ENCODE measurements around the gene COL5A1.

Gene COL5A1

GRCh38 chr9:134641173-134641989 is at the start of gene COL5A1:
Gene COL5A1 (plus strand): TSS chr9:134641803. CDS start chr9:134642188, 385 bp downstream.
- peak; percentile 89 for DNase-seq

GRCh38 chr9:134592018-134592818 is 49.4 kb upstream of the COL5A1 start:
- DNase-seq: peak; percentile 28

- no peak for DNase-seq
Observed at GRCh38 chr9:134592819-134593200, 48.8 kb upstream of the COL5A1 start.

GRCh38 chr9:134593286-134594077 is 48.1 kb upstream of the COL5A1 start:
- no peak for DNase-seq

GRCh38 chr9:134594078-134594941 is 47.3 kb upstream of the COL5A1 start:
- no peak for DNase-seq

GRCh38 chr9:134595014-134595413 is 46.6 kb upstream of the COL5A1 start:
- DNase-seq: no peak

GRCh38 chr9:134597041-134597913 is 44.3 kb upstream of the COL5A1 start:
- no peak for DNase-seq

GRCh38 chr9:134597957-134598883 is 43.4 kb upstream of the COL5A1 start:
- DNase-seq: no peak

GRCh38 chr9:134598884-134599245 is 42.7 kb upstream of the COL5A1 start:
- no peak for DNase-seq

GRCh38 chr9:134600371-134600770 is 41.2 kb upstream of the COL5A1 start:
- no peak for DNase-seq

- DNase-seq: no peak
Observed at GRCh38 chr9:134600836-134601638, 40.6 kb upstream of the COL5A1 start.

- no peak for DNase-seq
Observed at GRCh38 chr9:134601764-134602163, 39.8 kb upstream of the COL5A1 start.

GRCh38 chr9:134602547-134603362 is 38.8 kb upstream of the COL5A1 start:
- peak; percentile 93 for DNase-seq

GRCh38 chr9:134604834-134605233 is 36.8 kb upstream of the COL5A1 start:
- DNase-seq: no peak

GRCh38 chr9:134605351-134605965 is 36.1 kb upstream of the COL5A1 start:
- DNase-seq: no peak

- no peak for DNase-seq
Observed at GRCh38 chr9:134605966-134606357, 35.6 kb upstream of the COL5A1 start.

- DNase-seq: no peak
Observed at GRCh38 chr9:134606951-134607731, 34.5 kb upstream of the COL5A1 start.
